Spleen (tissue), 11 donors: ENCODE results near the gene TBC1D22A. TPM values are rescaled to one million over a fixed set of nuclear protein-coding genes. Genes with fewer than 3 reads are reported as not detected.

ENCODE experiments used
- DNase-seq: peaks from one replicate; pipeline ENCODE4 v3.0.0-alpha.2; 2020
- H3K27ac ChIP-seq, 8 donors: fragments of 200-600 bp; sonication (generic) in 7 of 8; 1 replicate in 4 of 8; 2 replicates in 4 of 8; pipeline versions ENCODE4 v1.5.0 to v1.8.0; 2016 to 2021; ENCODE audit warnings: inconsistent platforms in 4 of 8, mild to moderate bottlenecking in 4 of 8, moderate library complexity in 1 of 8
- H3K27me3 ChIP-seq, 7 donors: fragments of 200-600 bp; sonication (generic) in 6 of 7; replicated peaks in 1 of 7; 1 replicate in 4 of 7; 2 replicates in 3 of 7; pipeline versions ENCODE4 v1.5.0 to v1.8.0; 2016 to 2021; ENCODE audit warnings: inconsistent platforms in 3 of 7, mild to moderate bottlenecking in 1 of 7
- H3K36me3 ChIP-seq, 6 donors: fragments of 200-600 bp; sonication (generic) in 5 of 6; 1 replicate in 4 of 6; 2 replicates in 2 of 6; pipeline versions ENCODE4 v1.5.0 to v1.8.0; 2016 to 2021; ENCODE audit warnings: inconsistent platforms in 2 of 6
- H3K4me1 ChIP-seq, 6 donors: fragments of 200-600 bp; sonication (generic) in 5 of 6; 1 replicate in 3 of 6; 2 replicates in 3 of 6; pipeline versions ENCODE4 v1.5.0 to v1.8.0; 2016 to 2021; ENCODE audit warnings: inconsistent platforms in 3 of 6
- H3K4me3 ChIP-seq, 8 donors: fragments of 200-600 bp; sonication (generic) in 7 of 8; 1 replicate in 4 of 8; 2 replicates in 4 of 8; pipeline versions ENCODE4 v1.5.0 to v1.8.0; 2016 to 2021; ENCODE audit warnings: inconsistent platforms in 4 of 8, mild to moderate bottlenecking in 4 of 8, moderate library complexity in 2 of 8
- H3K9me3 ChIP-seq, 8 donors: fragments of 200-600 bp; sonication (generic) in 7 of 8; 1 replicate in 4 of 8; 2 replicates in 4 of 8; pipeline versions ENCODE4 v1.5.0 to v1.8.0; 2016 to 2021; ENCODE audit warnings: inconsistent platforms in 4 of 8
- POLR2A ChIP-seq, 3 donors: fragments of 450-650 bp; IDR thresholded peaks; one replicate each; pipeline ENCODE4 v1.5.1; 2017; ENCODE audit warnings: antibody characterized with exemption in 3 of 3, mild to moderate bottlenecking in 1 of 3
- POLR2AphosphoS5 ChIP-seq, 3 donors: sonication (generic); formaldehyde crosslinking; IDR thresholded peaks; one replicate each; pipeline ENCODE4 v1.5.1; 2017; ENCODE audit warnings: antibody characterized with exemption in 3 of 3
- WGBS, 5 donors: extraction: QIAGEN DNeasy Blood & Tissue Kit in 3 of 5; methylation state at CpG; one replicate each; pipeline versions ENCODE4 v1.1.5 to v1.1.7; 2013 to 2018; 5-methylcytosine and 5-hydroxymethylcytosine counted together
- intact Hi-C: fragments of 100-400 bp; cut with DNase I; formaldehyde crosslinking; loops from one replicate; pipeline ENCODE4 v1.15.0; 2023; ENCODE audit warnings: low total_unique reads
- polyA plus RNA-seq, 3 donors: library from polyadenylated mRNA; stranded (reverse); fragments of 200-250 nt; gene quantifications; one replicate each; pipeline ENCODE4 v1.2.1, GENCODE V29; 2013
- total RNA-seq, 7 donors: library from RNA; depleted of rRNA in 3 of 7; stranded (reverse); fragments of >200 nt in 3 of 7; fragmentation: NEBNext Ultra II Directional in 4 of 7; extraction: Animal tissue kit (Norgen Biotek cat#: 25700) in 4 of 7; gene quantifications; one replicate each; pipeline versions ENCODE4 v1.1.0 to v1.2.1, GENCODE V29; 2016 to 2021
- TF ChIP-seq, protein P1 (sequence below), 11 experiments: fragments of 200-600 bp in 7 of 11; fragments of 450-650 bp in 4 of 11; sonication (generic) in 4 of 11; IDR thresholded peaks in 8 of 11; conservative IDR thresholded peaks in 3 of 11; 1 replicate in 7 of 11; 2 replicates in 4 of 11; pipeline versions ENCODE4 v1.4.0 to v1.8.0; 2016 to 2021; ENCODE audit warnings: antibody characterized with exemption in 11 of 11, inconsistent platforms in 4 of 11, mild to moderate bottlenecking in 1 of 11
- donor health status: healthy with polysubstance abuse.
- donor health status: DM: no; HTN: no; CAD: no; lungs with moderate emphysema.
- donor health status: DM: no; HTN: no; CAD: no.
- donor health status: Bipolar disorder and iron deficiency.
- donor health status: healthy.
- donor health status: DM: no; HTN: no; CAD: no.
- donor health status: DM: yes; HTN: yes; CAD: no.

The TBC1D22A gene
- total and polyA plus RNA-seq, 10 donors = 17.2 to 66.9 (median 49.6) TPM

DNA sequence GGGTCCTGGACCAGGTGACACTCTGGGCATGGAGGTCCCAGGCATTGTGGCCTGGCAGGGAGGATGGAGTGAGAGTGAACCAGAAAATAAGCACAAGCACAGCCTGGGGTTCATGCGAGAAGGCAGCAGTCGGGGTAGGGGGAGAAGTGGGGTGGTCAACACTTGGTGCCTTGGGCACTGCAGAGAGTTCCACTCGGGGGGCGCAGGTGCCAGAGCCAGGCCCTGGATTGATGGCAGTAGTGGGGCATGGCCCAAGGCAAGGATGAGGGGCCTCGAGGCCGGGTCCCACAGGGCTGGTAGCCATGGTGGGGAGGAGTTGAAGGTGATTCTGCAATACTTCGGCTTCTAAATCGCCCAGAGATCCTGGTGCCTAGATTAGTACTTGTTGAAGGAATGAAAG is 372.9 kb downstream of the TBC1D22A start:
- WGBS, 5 donors = 81 to 91% (median 83%) methylated on average over 8 of the region's 8 CpGs
- intact Hi-C loops = no loop called here
- H3K9me3 ChIP-seq = no peaks in the 10 kb centered on the region
- no peaks in the 10 kb centered on the region for H3K4me1 ChIP-seq
- no peak for DNase-seq
- H3K27ac ChIP-seq = no peak overlapping the region
- no peak for TF ChIP-seq POLR2AphosphoS5 (IDR thresholded peaks at IDR 0.05)
- TF ChIP-seq, protein P1, sequence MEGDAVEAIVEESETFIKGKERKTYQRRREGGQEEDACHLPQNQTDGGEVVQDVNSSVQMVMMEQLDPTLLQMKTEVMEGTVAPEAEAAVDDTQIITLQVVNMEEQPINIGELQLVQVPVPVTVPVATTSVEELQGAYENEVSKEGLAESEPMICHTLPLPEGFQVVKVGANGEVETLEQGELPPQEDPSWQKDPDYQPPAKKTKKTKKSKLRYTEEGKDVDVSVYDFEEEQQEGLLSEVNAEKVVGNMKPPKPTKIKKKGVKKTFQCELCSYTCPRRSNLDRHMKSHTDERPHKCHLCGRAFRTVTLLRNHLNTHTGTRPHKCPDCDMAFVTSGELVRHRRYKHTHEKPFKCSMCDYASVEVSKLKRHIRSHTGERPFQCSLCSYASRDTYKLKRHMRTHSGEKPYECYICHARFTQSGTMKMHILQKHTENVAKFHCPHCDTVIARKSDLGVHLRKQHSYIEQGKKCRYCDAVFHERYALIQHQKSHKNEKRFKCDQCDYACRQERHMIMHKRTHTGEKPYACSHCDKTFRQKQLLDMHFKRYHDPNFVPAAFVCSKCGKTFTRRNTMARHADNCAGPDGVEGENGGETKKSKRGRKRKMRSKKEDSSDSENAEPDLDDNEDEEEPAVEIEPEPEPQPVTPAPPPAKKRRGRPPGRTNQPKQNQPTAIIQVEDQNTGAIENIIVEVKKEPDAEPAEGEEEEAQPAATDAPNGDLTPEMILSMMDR (IDR thresholded peaks at IDR 0.05 in 8 of 11, conservative IDR thresholded peaks at IDR 0.05 in 3 of 11) = no peak
- no peak for TF ChIP-seq POLR2A (IDR thresholded peaks at IDR 0.05)
- no peaks in the 10 kb centered on the region for H3K27me3 ChIP-seq
- peaks cover 0 to 85% (median 4%) of the 10 kb centered on the region in 6 donors for H3K36me3 ChIP-seq
- H3K4me3 ChIP-seq = no peak overlapping the region

- H3K27me3 ChIP-seq = no peaks in the 10 kb centered on the region
- H3K4me3 ChIP-seq = no peak overlapping the region
- TF ChIP-seq, protein P1 (IDR thresholded peaks at IDR 0.05 in 8 of 11, conservative IDR thresholded peaks at IDR 0.05 in 3 of 11) = no peak
- no peak for TF ChIP-seq POLR2AphosphoS5 (IDR thresholded peaks at IDR 0.05)
- peaks cover 0 to 77% (median 4%) of the 10 kb centered on the region in 6 donors for H3K36me3 ChIP-seq
- intact Hi-C loops = no loop called here
- H3K4me1 ChIP-seq = no peaks in the 10 kb centered on the region
- 86 to 95% (median 93%) methylated on average over 11 to 12 of the region's 12 CpGs for WGBS, 5 donors
- no peak overlapping the region for H3K27ac ChIP-seq
- H3K9me3 ChIP-seq = no peaks in the 10 kb centered on the region
- no peak for DNase-seq
Measured at GRCh38 chr22:47136050-47136449, 373.6 kb downstream of the TBC1D22A start.

DNA sequence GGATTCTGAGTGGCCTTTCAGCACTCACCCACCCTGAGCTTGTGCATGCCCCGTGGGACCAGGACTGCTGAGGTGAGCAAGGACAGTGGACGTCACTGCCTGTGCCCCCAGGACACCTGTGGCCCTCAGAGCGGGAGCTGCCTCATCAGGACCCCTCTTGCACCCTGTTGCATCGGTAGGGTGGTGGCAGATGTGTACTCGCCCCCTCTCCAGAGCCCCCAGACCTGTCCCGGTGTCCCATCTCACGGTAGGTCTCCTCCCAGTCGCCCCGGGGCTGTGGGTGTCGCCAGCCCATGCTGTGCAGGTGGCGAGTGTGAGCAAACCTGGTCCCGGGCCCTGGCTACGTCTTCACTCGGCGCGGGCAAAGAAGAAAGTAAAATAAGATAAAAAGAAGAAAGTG is 374.2 kb downstream of the TBC1D22A start:
- Histone ChIP-seq H3K4me1 (no peaks in the 10 kb centered on the region), H3K27ac (no peak overlapping the region), H3K4me3 (no peak overlapping the region), H3K36me3 (peaks cover 0 to 71% (median 4%) of the 10 kb centered on the region in 6 donors), H3K27me3 (no peaks in the 10 kb centered on the region), H3K9me3 (no peaks in the 10 kb centered on the region)
- DNase-seq = no peak
- TF ChIP-seq, protein P1 (IDR thresholded peaks at IDR 0.05 in 8 of 11, conservative IDR thresholded peaks at IDR 0.05 in 3 of 11) = no peak
- no peak for TF ChIP-seq POLR2A (IDR thresholded peaks at IDR 0.05)
- no peak for TF ChIP-seq POLR2AphosphoS5 (IDR thresholded peaks at IDR 0.05)
- WGBS, 5 donors = 90 to 96% (median 96%) methylated on average over 14 to 16 of the region's 16 CpGs
- intact Hi-C loops = no loop called here

DNA sequence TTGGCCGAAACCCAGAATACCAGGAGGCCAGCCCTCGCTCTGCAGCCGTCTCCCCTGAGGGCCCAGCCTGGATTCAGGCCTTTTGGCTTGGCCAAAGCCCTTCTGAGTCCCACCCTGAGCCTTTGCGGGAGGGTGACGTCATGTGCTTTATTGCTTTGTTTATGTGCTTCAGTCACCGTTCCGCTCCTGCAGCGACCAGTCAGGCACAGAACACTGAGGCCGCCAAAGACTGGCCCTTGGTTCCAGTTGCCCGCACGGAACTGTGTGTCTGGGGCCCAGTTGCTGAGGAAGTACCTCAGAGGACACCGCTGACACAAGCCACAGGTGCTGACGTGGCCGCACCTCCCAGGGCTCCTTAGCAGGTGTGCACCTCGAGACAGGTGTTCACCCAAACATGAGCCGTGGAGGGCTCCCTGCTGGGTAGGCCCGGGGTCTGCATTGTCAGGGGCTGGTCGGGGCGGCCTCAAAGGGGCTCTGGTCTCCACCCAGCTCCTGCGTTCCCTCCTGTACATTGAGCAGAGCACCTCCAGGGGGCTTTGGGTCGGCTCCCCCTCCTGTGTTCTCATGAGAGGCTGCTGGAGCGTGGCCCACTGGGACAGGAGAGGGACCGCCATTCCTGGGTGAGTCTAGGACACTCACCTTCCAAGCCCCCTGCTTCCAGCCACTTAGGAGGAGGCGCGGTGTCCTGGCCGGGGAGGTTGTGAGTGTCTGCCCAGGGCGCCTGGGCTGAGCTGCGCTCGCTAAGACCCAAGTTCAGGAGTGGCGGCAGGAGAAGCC is 376.8 kb downstream of the TBC1D22A start:
- intact Hi-C loops = no loop called here
- WGBS, 5 donors = 95 to 98% (median 95%) methylated on average over 26 to 30 of the region's 30 CpGs
- DNase-seq = no peak
- Histone ChIP-seq H3K36me3 (peaks cover 0 to 68% (median 7%) of the 10 kb centered on the region in 6 donors), H3K4me1 (no peaks in the 10 kb centered on the region), H3K27me3 (no peaks in the 10 kb centered on the region), H3K27ac (no peak overlapping the region), H3K9me3 (no peaks in the 10 kb centered on the region), H3K4me3 (no peak overlapping the region)
- TF ChIP-seq POLR2AphosphoS5 (IDR thresholded peaks at IDR 0.05) (no peak), POLR2A (IDR thresholded peaks at IDR 0.05) (no peak)
- TF ChIP-seq, protein P1 (IDR thresholded peaks at IDR 0.05 in 8 of 11, conservative IDR thresholded peaks at IDR 0.05 in 3 of 11) = no peak
